Liver (tissue), 9 donors: ENCODE measurements around the gene RGS3. TPM values are rescaled to one million over a fixed set of nuclear protein-coding genes. Genes with fewer than 3 reads are reported as not detected.
A peak's percentile ranks its signal among the peaks of the same experiment; 100 is the strongest.

Source experiments
- DNase-seq: peaks from one replicate; pipeline ENCODE4 v3.0.0-alpha.2; 2017; ENCODE audit warnings: low spot score
- H3K27ac ChIP-seq, 2 donors: one replicate each; pipeline ENCODE4 v1.7.0; 2013; ENCODE audit warnings: inconsistent platforms in 2 of 2, low read length in 2 of 2, control low read depth in 1 of 2, low read depth in 1 of 2, mild to moderate bottlenecking in 1 of 2
- H3K27me3 ChIP-seq, 4 donors: one replicate each; pipeline versions ENCODE4 v1.6.1 to v1.7.0; 2013; ENCODE audit warnings: low read length in 3 of 4, inconsistent platforms in 1 of 4, mild to moderate bottlenecking in 1 of 4, moderate library complexity in 1 of 4; ENCODE audit not compliant: control insufficient read depth in 4 of 4, insufficient read depth in 4 of 4
- H3K36me3 ChIP-seq, 4 donors: one replicate each; pipeline versions ENCODE4 v1.6.1 to v1.7.0; 2013; ENCODE audit warnings: low read length in 3 of 4, mild to moderate bottlenecking in 3 of 4, low read depth in 1 of 4, moderate library complexity in 1 of 4; ENCODE audit not compliant: control insufficient read depth in 4 of 4, insufficient read depth in 3 of 4
- H3K4me1 ChIP-seq, 4 donors: one replicate each; pipeline versions ENCODE4 v1.6.1 to v1.7.0; 2013; ENCODE audit warnings: low read length in 3 of 4, mild to moderate bottlenecking in 3 of 4, moderate library complexity in 1 of 4; ENCODE audit not compliant: control insufficient read depth in 4 of 4, insufficient read depth in 4 of 4
- H3K4me3 ChIP-seq, 3 donors: one replicate each; pipeline versions ENCODE4 v1.6.1 to v1.7.0; 2013; ENCODE audit warnings: low read length in 3 of 3, control low read depth in 1 of 3, low read depth in 1 of 3, mild to moderate bottlenecking in 1 of 3
- H3K9ac ChIP-seq, 2 donors: one replicate each; pipeline ENCODE4 v1.7.0; 2013; ENCODE audit warnings: low read length in 2 of 2, mild to moderate bottlenecking in 2 of 2, moderate library complexity in 2 of 2, control low read depth in 1 of 2, low read depth in 1 of 2
- H3K9me3 ChIP-seq, 4 donors: one replicate each; pipeline versions ENCODE4 v1.6.1 to v1.7.0; 2013; ENCODE audit warnings: low read length in 3 of 4; ENCODE audit not compliant: control insufficient read depth in 4 of 4
- ATF3 ChIP-seq: IDR thresholded peaks from 2 replicates; pipeline ENCODE4 v1.6.1; 2016; ENCODE audit warnings: antibody characterized with exemption
- EGR1 ChIP-seq, 2 donors: IDR thresholded peaks; 2 replicates each; pipeline ENCODE4 v1.6.1; 2016 to 2018; ENCODE audit warnings: antibody characterized with exemption in 2 of 2, low read depth in 2 of 2
- FOXA1 ChIP-seq: IDR thresholded peaks from 2 replicates; pipeline ENCODE4 v1.6.1; 2016; ENCODE audit warnings: antibody characterized with exemption
- FOXA2 ChIP-seq: IDR thresholded peaks from 2 replicates; pipeline ENCODE4 v1.6.1; 2016; ENCODE audit warnings: antibody characterized with exemption
- GABPA ChIP-seq, 2 donors: IDR thresholded peaks in 1 of 2; conservative IDR thresholded peaks in 1 of 2; 2 replicates each; pipeline ENCODE4 v1.6.1; 2016; ENCODE audit warnings: antibody characterized with exemption in 2 of 2, mild to moderate bottlenecking in 1 of 2, moderate library complexity in 1 of 2
- HNF4A ChIP-seq, 2 donors: conservative IDR thresholded peaks; 2 replicates each; pipeline ENCODE4 v1.6.1; 2016; ENCODE audit warnings: antibody characterized with exemption in 2 of 2, mild to moderate bottlenecking in 2 of 2
- HNF4G ChIP-seq: IDR thresholded peaks from 2 replicates; pipeline ENCODE4 v1.6.1; 2016; ENCODE audit warnings: antibody characterized with exemption
- JUND ChIP-seq, 2 donors: IDR thresholded peaks; 2 replicates each; pipeline ENCODE4 v1.6.1; 2016; ENCODE audit warnings: antibody characterized with exemption in 2 of 2
- MAX ChIP-seq: IDR thresholded peaks from 2 replicates; pipeline ENCODE4 v1.6.1; 2016; ENCODE audit warnings: antibody characterized with exemption
- NR2F2 ChIP-seq: IDR thresholded peaks from 2 replicates; pipeline ENCODE4 v1.6.1; 2016; ENCODE audit warnings: antibody characterized with exemption
- RAD21 ChIP-seq, 2 donors: IDR thresholded peaks; 2 replicates each; pipeline ENCODE4 v1.6.1; 2016; ENCODE audit warnings: antibody characterized with exemption in 2 of 2, mild to moderate bottlenecking in 2 of 2
- REST ChIP-seq: IDR thresholded peaks from 2 replicates; pipeline ENCODE4 v1.6.1; 2016; ENCODE audit warnings: antibody characterized with exemption, mild to moderate bottlenecking
- RXRA ChIP-seq, 2 donors: IDR thresholded peaks; 2 replicates each; pipeline ENCODE4 v1.6.1; 2017 to 2018; ENCODE audit warnings: antibody characterized with exemption in 2 of 2, mild to moderate bottlenecking in 1 of 2
- SP1 ChIP-seq: IDR thresholded peaks from 2 replicates; pipeline ENCODE4 v1.6.1; 2018; ENCODE audit warnings: antibody characterized with exemption, mild to moderate bottlenecking
- TAF1 ChIP-seq: conservative IDR thresholded peaks from 2 replicates; pipeline ENCODE4 v1.6.1; 2016; ENCODE audit warnings: antibody characterized with exemption, mild to moderate bottlenecking
- YY1 ChIP-seq: IDR thresholded peaks from 2 replicates; pipeline ENCODE4 v1.6.1; 2016; ENCODE audit warnings: antibody characterized with exemption, mild to moderate bottlenecking
- ZBTB33 ChIP-seq: IDR thresholded peaks from 2 replicates; pipeline ENCODE4 v1.6.1; 2016; ENCODE audit warnings: antibody characterized with exemption
- WGBS: extraction: QIAGEN DNeasy Blood & Tissue Kit; methylation state at CpG from one replicate; pipeline ENCODE4 v1.1.7; 2013; 5-methylcytosine and 5-hydroxymethylcytosine counted together
- polyA plus RNA-seq, 2 donors: library from polyadenylated mRNA; stranded (reverse) in 1 of 2; unstranded in 1 of 2; fragments of 200-250 nt in 1 of 2; fragments of >200 nt in 1 of 2; fragmentation: Nextera tagmentation in 1 of 2; extraction: Ambion mirVana in 1 of 2; gene quantifications; one replicate each; pipeline versions ENCODE4 v1.2.1 to v1.2.3, GENCODE V29; 2013 to 2015
- total RNA-seq, 2 donors: library from RNA; depleted of rRNA; stranded (reverse); fragments of >200 nt; gene quantifications; one replicate each; pipeline ENCODE4 v1.2.3, GENCODE V29; 2014
- TF ChIP-seq, protein P1 (sequence below): fragments of 150-350 bp; IDR thresholded peaks from 2 replicates; pipeline ENCODE4 v1.5.1; 2017; ENCODE audit warnings: improper control_type of control experiment, low read depth, low read length; ENCODE audit not compliant: missing input control
- donor health status: healthy.
- donor health status: healthy.
- donor health status: healthy.
- donor health status: healthy.
- donor health status: healthy.

RGS3 gene
- total and polyA plus RNA-seq, 4 donors, result 13.0 to 65.0 (median 28.3) TPM

DNA sequence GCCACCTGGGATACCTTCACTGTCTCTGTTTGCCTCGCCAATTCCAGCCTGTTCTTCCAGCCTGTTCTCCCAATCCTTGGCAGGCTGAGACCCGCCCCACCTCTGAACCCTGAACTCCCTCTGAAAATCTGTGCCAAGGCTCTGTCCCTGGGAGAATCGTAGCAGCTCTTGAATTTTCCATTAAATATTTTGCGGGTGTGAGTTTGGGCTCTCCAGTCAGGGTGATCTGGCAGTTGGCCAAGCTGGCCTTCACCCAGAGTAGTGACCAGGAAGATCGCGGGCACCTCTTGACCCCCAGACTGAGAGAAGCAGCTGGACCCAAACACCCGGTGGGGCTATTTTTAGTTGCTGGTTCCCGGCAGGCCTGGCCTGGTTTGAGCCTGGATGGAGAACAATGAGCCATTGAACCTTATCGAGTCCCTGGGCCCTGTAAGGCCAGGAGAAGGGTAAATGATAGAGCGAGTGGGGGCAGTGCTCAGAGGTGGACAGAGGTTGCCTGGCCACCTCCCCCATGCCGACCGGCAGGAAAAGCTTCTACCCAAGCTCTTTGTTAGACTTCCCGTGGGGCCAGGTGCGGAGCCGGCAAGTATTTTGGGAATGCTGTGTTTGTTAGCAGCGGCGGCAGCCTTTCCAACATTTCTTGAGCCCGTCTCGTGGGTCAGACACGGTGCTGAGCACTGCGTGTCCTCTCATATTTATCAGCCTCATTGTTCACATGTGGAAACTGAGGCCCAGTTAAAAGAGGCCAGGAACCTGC is 146.2 kb downstream of the RGS3 start:
- TF ChIP-seq GABPA (IDR thresholded peaks at IDR 0.05 in 1 of 2, conservative IDR thresholded peaks at IDR 0.05 in 1 of 2) (peak in 1 of 2 donors; percentile 41), YY1 (peak; percentile 92), JUND (IDR thresholded peaks at IDR 0.05) (peak; percentile 92 to 94), FOXA2 (peak; percentile 31), HNF4G (peak; percentile 73), EGR1 (IDR thresholded peaks at IDR 0.05; ENCODE audit: low read depth in 2 of 2) (peak; percentile 69 to 91), NR2F2 (peak; percentile 100), REST (peak; percentile 78), TAF1 (peak; percentile 60), MAX (peak; percentile 97), RXRA (IDR thresholded peaks at IDR 0.05) (peak; percentile 99), ZBTB33 (peak; percentile 93), ATF3 (peak; percentile 86), FOXA1 (peak; percentile 71), RAD21 (IDR thresholded peaks at IDR 0.05) (peak; percentile 62 to 64), SP1 (peak; percentile 100), HNF4A (conservative IDR thresholded peaks at IDR 0.05) (peak; percentile 94)
- TF ChIP-seq, protein P1, sequence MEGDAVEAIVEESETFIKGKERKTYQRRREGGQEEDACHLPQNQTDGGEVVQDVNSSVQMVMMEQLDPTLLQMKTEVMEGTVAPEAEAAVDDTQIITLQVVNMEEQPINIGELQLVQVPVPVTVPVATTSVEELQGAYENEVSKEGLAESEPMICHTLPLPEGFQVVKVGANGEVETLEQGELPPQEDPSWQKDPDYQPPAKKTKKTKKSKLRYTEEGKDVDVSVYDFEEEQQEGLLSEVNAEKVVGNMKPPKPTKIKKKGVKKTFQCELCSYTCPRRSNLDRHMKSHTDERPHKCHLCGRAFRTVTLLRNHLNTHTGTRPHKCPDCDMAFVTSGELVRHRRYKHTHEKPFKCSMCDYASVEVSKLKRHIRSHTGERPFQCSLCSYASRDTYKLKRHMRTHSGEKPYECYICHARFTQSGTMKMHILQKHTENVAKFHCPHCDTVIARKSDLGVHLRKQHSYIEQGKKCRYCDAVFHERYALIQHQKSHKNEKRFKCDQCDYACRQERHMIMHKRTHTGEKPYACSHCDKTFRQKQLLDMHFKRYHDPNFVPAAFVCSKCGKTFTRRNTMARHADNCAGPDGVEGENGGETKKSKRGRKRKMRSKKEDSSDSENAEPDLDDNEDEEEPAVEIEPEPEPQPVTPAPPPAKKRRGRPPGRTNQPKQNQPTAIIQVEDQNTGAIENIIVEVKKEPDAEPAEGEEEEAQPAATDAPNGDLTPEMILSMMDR, result no peak
- WGBS, result 20% methylated on average over 21 of the region's 21 CpGs
- no peak overlapping the region for H3K4me3 ChIP-seq

More for the DNA sequence above, 146.2 kb downstream of the RGS3 start:
- H3K36me3 ChIP-seq, result no peaks in the 10 kb centered on the region
- peak overlapping the region; percentile 41 to 52 for H3K9ac ChIP-seq
- peak; percentile 65 for DNase-seq
- H3K27me3 ChIP-seq, result no peaks in the 10 kb centered on the region
- peak overlapping the region; percentile 85 to 92 for H3K27ac ChIP-seq
- H3K4me1 ChIP-seq, result peaks cover 4 to 33% (median 22%) of the 10 kb centered on the region in 4 donors
- H3K9me3 ChIP-seq, result no peaks in the 10 kb centered on the region
